ENCODE data around the gene ZNF598.

ZNF598 gene

DNA sequence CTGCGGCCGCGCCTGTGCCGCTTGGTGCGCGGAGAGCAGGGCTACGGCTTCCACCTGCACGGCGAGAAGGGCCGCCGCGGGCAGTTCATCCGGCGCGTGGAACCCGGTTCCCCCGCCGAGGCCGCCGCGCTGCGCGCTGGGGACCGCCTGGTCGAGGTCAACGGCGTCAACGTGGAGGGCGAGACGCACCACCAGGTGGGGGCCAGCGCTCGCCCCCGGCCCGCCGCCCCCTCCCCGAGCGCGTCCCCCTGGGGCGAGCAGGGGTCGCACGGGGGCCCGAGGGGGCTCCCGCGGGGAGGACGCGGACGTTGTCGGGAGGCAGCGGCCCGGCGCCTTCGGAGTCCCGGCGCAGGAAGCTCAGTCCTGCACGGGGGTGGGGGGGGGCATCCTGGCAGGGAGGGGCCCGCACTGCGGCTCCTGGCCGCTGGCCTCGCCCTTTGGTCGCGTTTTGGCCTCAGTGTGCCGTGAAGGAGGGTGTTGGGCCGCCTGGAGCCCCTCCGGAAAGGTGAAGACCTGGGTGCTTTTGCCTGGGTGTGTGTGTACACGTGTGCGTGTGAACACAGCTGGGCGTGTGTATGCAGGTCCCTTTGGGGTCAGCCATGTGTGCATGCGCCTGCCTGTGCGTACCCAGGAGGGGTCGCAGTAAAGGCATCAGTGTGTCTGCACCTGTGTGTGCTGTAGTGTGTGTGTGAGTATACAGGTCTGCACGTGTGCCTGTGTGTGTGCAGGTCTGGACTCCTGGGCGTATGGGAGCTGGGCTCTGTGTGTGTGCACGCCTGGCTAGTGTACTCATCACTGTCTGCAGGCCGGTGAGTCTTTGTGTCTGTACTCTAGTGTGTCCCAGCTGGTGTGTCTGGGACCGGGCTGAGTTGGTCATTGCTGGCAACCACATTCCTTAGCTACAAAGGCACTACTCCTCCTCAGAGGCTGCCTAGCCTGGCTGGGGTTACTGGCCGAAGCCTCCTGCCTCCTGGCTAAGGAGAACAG lies 17.7 kb upstream of the ZNF598 start:
- peaks cover 69% of the 10 kb centered on the region for H3K27me3 Mint-ChIP-seq
- H3K9me3 Mint-ChIP-seq = no peaks in the 10 kb centered on the region
- intact Hi-C loops (cut with micrococcal nuclease) = no loop called here
- H3K27ac Mint-ChIP-seq = no peak overlapping the region
- H3K4me3 Mint-ChIP-seq = peak overlapping the region; percentile 67
- peaks cover 34% of the 10 kb centered on the region for H3K4me1 Mint-ChIP-seq (ENCODE audit: low read depth)
- H3K36me3 Mint-ChIP-seq (ENCODE audit: low read depth) = no peaks in the 10 kb centered on the region

DNA sequence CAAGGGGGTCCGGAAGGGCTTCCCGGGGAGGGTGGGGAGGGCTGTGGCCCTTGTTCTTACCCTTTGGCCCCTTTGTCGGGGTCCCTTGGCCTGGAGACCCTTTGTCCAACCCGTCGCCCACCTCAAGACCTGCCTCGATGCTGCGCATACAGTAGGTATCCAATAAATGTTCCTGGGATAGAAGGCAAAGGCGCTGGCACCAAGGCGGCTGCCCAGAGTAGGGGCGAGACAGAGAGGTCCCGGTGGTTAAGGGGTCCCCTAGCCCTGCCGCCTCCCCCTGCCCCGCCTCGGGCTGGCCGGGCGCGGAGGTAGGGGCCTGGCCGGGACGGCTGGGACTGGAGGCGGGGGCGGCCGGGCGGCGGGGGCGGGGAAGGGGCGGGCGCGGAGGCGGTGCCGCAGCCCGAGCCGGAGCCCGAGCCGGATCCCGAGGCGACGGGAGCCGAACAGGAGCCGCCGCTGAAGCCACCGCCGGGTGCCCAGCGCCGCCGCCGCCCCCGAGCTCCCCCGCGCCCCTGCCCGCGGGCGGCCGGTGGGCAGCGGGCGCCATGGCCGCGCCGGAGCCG lies 16.9 kb upstream of the ZNF598 start, which contains the start of gene NHERF2:
Gene NHERF2 (plus strand): TSS at position 442 of the 563 bp plus-strand sequence. CDS start 104 bp downstream, at position 546.
- intact Hi-C loops (cut with micrococcal nuclease) = no loop called here
- Mint-ChIP-seq H3K9me3 (no peaks in the 10 kb centered on the region), H3K4me3 (peak within 1 kb of the TSS; percentile 67), H3K27ac (no peak within 1 kb of the TSS), H3K27me3 (peaks cover 70% of the 10 kb centered on the region), H3K4me1 (ENCODE audit: low read depth) (peaks cover 33% of the 10 kb centered on the region), H3K36me3 (ENCODE audit: low read depth) (no peaks in the 10 kb centered on the region)

DNA sequence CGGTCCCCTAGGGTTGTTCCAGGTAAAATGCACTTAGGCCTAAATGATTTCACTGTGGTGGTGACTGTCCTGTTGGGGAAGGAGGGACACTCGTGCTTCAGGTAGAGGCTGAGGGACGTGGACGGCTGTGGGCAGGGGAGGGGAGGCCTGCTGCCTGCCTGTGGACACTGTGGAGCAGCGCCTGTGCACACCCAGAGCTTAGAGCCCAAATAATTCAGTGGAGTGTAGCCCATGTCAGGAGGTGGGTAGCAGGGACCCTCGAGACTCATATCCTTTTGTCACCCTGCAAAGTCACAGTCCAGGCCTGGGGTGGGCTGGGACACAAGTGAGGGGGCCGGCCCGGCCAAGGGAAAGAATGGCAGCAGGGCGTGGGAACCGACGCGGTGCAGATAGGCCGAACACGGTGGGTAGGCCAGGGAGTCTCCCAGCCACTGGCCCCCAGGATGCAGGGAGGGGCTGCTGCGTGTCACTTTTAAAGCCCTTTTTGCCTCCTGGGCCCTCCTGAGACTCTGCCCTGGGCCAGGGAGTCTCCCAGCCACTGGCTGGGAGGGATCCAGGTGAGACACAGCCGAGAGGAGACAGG lies 16.3 kb upstream of the ZNF598 start:
- Mint-ChIP-seq H3K9me3 (no peaks in the 10 kb centered on the region), H3K27me3 (peaks cover 74% of the 10 kb centered on the region), H3K4me1 (ENCODE audit: low read depth) (peaks cover 33% of the 10 kb centered on the region), H3K4me3 (peak overlapping the region; percentile 40), H3K36me3 (ENCODE audit: low read depth) (no peaks in the 10 kb centered on the region), H3K27ac (no peak overlapping the region)
- intact Hi-C loops (cut with micrococcal nuclease) = no loop called here

DNA sequence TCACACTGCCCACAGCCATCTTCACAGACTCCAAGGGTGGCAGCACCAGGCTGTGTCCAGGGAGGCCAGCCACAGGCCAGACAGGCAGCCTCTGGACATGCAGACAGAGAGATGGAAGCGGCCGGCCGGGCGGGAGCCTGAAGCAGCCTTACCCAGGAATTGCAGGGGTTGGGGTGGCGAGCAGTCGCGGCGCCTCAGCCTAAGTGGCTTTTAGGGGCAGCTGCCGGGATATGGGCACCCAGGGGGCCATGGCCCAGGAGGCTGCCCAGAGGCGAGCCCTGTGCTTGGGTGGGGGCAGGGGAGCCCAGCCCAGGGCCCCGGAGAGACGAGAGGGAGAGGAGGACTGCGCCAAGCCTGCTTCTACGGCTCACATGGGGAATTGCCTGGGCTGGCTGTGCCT lies 15.6 kb upstream of the ZNF598 start:
- Mint-ChIP-seq H3K36me3 (ENCODE audit: low read depth) (no peaks in the 10 kb centered on the region), H3K4me1 (ENCODE audit: low read depth) (peaks cover 39% of the 10 kb centered on the region), H3K9me3 (no peaks in the 10 kb centered on the region), H3K27me3 (peaks cover 76% of the 10 kb centered on the region), H3K4me3 (no peak overlapping the region), H3K27ac (peak overlapping the region; percentile 67)
- intact Hi-C loops (cut with micrococcal nuclease) = no loop called here

DNA sequence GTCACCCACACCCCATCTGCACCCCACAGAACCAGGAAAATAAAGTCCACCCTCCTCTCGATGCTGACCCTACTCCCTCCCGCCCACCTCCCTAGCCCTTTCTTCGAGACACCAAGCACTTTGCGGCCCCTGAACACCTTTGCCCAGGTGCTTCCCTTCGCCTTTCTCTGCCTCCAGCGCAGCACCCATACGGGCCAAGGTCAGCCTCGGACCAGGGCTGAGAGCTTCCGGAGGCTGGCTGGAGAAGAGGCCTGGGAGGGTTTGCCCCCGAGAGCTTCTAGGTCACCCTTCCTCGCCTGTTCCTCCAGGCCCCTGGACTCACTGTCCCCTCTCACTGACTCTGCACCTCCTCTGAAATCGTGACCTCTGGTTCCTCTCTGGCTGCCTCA lies 14.4 kb upstream of the ZNF598 start:
- H3K4me3 Mint-ChIP-seq = no peak overlapping the region
- peaks cover 81% of the 10 kb centered on the region for H3K27me3 Mint-ChIP-seq
- peaks cover 43% of the 10 kb centered on the region for H3K4me1 Mint-ChIP-seq (ENCODE audit: low read depth)
- no peaks in the 10 kb centered on the region for H3K9me3 Mint-ChIP-seq
- no peaks in the 10 kb centered on the region for H3K36me3 Mint-ChIP-seq (ENCODE audit: low read depth)
- intact Hi-C loops (cut with micrococcal nuclease) = no loop called here
- H3K27ac Mint-ChIP-seq = peak overlapping the region; percentile 67

DNA sequence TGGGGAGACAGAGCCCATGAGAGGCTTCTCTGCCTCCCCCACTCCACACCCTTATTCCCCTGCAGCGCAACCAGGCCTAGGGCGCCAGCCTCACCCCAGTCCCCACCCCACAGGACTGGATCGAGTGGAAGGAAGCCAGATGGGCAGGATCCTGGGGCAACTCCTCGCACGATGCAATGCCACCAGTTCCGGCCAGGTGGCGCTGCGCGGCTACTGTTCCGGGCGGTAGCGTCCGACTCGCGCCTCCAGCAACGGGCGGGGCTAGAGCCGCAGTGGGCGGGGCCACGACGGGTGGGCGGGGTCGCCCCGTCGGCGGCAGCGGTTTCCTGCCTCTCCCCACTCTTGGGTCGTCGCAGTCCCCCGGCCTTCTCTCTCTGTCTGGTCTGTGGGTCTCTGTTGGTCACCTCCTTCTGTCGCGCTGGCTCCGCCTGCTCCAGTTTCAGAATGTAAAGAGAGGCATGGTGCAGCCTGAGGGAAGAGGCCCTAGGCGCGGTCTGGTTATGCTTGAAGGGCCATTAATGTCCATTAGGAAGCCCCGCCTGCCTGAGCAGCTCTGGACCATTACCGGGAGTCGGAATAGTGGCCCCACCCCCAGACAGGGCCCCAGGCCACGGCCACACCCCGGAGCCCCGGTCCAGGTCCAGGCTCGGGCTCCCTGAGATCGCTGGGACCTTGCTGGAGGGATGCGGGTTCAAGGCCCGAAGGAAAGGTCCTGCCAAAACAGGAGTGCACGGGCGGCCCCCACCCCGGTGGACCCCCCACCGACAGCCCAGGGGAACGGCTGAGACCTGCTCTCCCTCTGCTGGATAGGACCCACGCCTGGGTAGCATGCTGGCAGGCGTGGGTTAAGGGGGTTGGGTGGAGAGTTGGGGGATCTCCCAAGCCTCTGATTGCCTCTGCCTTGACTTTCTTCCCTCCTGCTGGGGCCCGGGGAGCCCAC lies 13.7 kb upstream of the ZNF598 start:
- Mint-ChIP-seq H3K27me3 (peaks cover 80% of the 10 kb centered on the region), H3K4me3 (peak overlapping the region; percentile 71), H3K27ac (peak overlapping the region; percentile 67), H3K4me1 (ENCODE audit: low read depth) (peaks cover 43% of the 10 kb centered on the region), H3K36me3 (ENCODE audit: low read depth) (no peaks in the 10 kb centered on the region), H3K9me3 (no peaks in the 10 kb centered on the region)
- intact Hi-C loops (cut with micrococcal nuclease) = loop anchor here (2.0 kb wide), 1 partner anchor 117 kb away; no protein-coding TSS in a partner anchor

DNA sequence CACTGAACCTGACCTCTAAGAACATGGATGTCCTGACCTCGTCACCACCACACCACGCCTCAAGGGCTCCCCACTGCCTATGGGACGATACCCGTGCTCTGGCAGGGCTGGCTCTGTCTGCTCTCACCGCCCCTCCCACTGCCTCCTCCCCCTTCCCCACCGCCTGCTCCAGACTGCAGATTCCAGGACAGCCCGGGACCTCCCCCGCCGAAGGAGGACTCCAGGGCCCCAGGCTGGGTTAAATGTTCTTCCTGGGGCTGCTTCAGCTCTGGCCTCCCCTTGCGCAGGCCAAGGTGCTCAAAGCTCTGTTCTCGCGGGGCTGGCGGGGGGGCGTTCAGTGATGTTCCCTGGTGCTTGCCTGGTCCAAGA lies 13.1 kb upstream of the ZNF598 start:
- H3K4me1 Mint-ChIP-seq (ENCODE audit: low read depth) = peaks cover 43% of the 10 kb centered on the region
- peak overlapping the region; percentile 67 for H3K27ac Mint-ChIP-seq
- intact Hi-C loops (cut with micrococcal nuclease) = loop anchor here (2.0 kb wide), 1 partner anchor 118 kb away; no protein-coding TSS in a partner anchor
- no peaks in the 10 kb centered on the region for H3K36me3 Mint-ChIP-seq (ENCODE audit: low read depth)
- peak overlapping the region; percentile 68 for H3K4me3 Mint-ChIP-seq
- H3K27me3 Mint-ChIP-seq = peaks cover 80% of the 10 kb centered on the region
- H3K9me3 Mint-ChIP-seq = no peaks in the 10 kb centered on the region

DNA sequence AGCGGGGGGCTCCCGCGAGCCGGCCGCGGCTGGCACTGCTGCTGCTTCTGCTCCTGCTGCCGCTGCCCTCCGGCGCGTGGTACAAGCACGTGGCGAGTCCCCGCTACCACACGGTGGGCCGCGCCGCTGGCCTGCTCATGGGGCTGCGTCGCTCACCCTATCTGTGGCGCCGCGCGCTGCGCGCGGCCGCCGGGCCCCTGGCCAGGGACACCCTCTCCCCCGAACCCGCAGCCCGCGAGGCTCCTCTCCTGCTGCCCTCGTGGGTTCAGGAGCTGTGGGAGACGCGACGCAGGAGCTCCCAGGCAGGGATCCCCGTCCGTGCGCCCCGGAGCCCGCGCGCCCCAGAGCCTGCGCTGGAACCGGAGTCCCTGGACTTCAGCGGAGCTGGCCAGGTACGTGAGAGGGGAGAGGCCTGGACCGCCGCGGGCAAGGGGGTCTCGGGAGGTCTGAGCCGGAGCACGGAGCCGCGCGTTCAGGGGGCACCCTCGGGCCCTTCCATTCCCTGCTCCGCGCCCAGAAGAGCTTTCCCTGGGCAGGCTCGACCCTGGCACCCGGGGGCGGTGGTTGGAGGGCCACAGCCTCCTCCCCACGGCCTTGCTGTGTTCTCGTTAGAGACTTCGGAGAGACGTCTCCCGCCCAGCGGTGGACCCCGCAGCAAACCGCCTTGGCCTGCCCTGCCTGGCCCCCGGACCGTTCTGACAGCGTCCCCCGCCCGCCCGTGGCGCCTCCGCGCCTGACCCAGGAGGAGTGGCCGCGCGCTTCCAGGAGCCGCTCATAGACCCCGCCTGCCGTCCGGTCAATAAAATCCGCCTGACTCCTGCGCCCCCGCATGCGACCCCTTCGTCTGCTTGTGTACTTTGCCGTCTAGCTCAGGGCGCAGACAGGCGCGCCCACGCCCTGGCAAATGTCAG lies 10.6 kb upstream of the ZNF598 start:
- Mint-ChIP-seq H3K36me3 (ENCODE audit: low read depth) (no peaks in the 10 kb centered on the region), H3K9me3 (no peaks in the 10 kb centered on the region), H3K27ac (no peak overlapping the region), H3K4me1 (ENCODE audit: low read depth) (peaks cover 42% of the 10 kb centered on the region), H3K4me3 (peak overlapping the region; percentile 35), H3K27me3 (peaks cover 67% of the 10 kb centered on the region)
- intact Hi-C loops (cut with micrococcal nuclease) = no loop called here

DNA sequence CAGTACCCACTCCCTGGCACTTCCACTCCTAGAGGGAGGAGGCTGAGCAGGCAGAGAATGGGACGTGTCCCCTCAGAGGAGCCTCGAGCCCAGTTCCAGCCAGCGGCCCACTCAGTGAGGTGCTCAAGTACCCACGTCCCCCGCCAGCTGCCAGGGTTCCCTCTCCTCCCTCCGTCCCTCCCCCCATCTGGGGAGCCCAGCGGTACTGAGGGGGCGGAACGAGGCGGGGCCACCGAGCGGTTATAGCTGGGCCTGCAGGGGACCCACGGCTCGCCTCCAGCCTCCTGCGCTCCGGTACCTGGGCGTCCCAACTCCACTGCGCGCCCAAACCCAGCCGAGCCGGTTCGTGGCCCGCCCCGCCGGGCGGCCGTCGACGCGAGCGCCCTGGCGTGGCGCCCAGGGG lies 9.9 kb upstream of the ZNF598 start, which contains the start of gene NPW:
Gene NPW (plus strand): TSS at position 268 of the 403 bp plus-strand sequence.
- H3K9me3 Mint-ChIP-seq = no peaks in the 10 kb centered on the region
- peak within 1 kb of the TSS; percentile 35 for H3K4me3 Mint-ChIP-seq
- H3K27ac Mint-ChIP-seq = no peak within 1 kb of the TSS
- peaks cover 61% of the 10 kb centered on the region for H3K27me3 Mint-ChIP-seq
- H3K4me1 Mint-ChIP-seq (ENCODE audit: low read depth) = peaks cover 42% of the 10 kb centered on the region
- H3K36me3 Mint-ChIP-seq (ENCODE audit: low read depth) = no peaks in the 10 kb centered on the region
- intact Hi-C loops (cut with micrococcal nuclease) = no loop called here

DNA sequence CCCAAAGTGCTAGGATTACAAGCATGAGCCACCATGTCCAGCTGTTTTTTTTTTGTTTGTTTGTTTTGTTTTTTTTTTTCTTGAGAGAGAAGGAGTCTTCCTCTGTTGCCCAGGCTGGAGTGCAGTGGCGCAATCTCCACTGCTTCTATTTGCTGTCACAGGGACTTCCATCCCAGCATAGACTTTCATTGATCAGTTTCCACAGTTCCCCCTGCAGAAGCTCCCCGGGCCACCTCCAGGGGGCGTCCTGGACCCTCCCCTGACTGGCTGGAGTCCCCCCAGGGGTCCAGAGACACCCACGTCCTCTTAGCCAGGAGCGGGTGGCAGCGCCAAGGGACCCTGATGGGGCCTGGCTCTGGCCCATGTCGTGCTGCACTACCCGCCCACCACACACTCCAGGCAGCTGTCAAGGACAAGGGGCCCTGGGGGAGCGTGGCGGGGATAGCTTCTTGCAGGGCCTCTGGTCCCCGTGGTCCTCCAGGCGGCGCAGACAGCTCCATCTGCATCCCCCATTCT lies 6.8 kb upstream of the ZNF598 start:
- Mint-ChIP-seq H3K27ac (peak overlapping the region; percentile 57), H3K36me3 (ENCODE audit: low read depth) (no peaks in the 10 kb centered on the region), H3K9me3 (no peaks in the 10 kb centered on the region), H3K27me3 (peaks cover 43% of the 10 kb centered on the region), H3K4me3 (no peak overlapping the region), H3K4me1 (ENCODE audit: low read depth) (peaks cover 20% of the 10 kb centered on the region)
- intact Hi-C loops (cut with micrococcal nuclease) = no loop called here

DNA sequence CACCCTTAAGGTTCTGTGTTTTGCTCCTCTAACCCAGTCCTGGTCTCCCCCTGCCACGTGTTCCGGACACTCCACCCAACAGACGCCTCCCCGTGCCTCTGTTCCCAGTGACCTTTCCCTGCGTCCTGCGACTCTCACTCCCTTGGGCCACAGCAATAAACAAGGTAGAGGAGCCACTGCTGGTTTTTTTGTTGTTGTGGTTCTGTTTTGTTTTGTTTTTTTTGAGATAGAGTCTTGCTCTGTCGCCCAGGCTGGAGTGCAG lies 6.3 kb upstream of the ZNF598 start:
- Mint-ChIP-seq H3K4me1 (ENCODE audit: low read depth) (peaks cover 20% of the 10 kb centered on the region), H3K27ac (peak overlapping the region; percentile 57), H3K9me3 (no peaks in the 10 kb centered on the region), H3K27me3 (peaks cover 37% of the 10 kb centered on the region), H3K36me3 (ENCODE audit: low read depth) (no peaks in the 10 kb centered on the region), H3K4me3 (no peak overlapping the region)
- intact Hi-C loops (cut with micrococcal nuclease) = no loop called here

DNA sequence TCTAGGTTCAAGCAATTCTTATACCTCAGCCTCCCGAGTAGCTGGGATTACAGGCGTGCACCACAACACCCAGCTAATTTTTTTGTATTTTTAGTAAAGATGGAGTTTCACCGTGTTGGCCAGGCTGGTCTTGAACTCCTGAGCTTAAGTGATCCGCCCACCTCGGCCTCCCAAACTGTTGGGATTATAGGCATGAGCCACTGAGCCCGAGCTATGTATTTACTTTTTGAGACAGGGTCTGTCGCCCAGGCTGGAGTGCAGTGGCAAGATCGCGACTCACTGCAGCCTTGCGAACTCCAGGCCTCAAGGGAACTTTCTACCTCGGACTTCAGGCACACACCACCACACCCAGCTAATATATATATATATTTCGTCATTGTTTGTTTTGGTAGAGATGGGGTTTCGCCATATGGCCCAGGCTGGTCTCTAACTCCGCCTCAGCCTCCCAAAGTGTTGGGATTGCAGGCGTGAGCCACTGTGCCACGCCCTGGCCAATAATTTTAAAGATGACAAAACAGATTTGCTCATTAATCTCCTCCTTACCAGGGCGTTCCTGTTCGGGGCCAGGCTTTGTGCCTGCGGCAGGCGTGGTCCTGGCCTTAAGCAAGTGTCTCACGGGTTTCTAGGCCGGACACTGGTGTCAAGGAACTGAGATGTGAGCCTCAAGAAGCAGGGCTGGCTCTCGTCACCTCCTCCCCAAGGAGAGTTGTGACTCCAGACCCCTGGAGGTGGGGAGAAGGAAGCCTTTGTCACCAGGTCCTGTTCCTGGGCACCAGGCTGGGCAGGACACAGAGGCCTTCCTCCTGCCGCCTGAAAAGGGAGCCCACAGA lies 5.7 kb upstream of the ZNF598 start:
- Mint-ChIP-seq H3K36me3 (ENCODE audit: low read depth) (no peaks in the 10 kb centered on the region), H3K4me3 (no peak overlapping the region), H3K27ac (peak overlapping the region; percentile 57), H3K4me1 (ENCODE audit: low read depth) (peaks cover 18% of the 10 kb centered on the region), H3K9me3 (no peaks in the 10 kb centered on the region), H3K27me3 (peaks cover 32% of the 10 kb centered on the region)
- intact Hi-C loops (cut with micrococcal nuclease) = no loop called here
